IPS-18c (cell line): ENCODE results near the gene ALPP.
"Not testable (repeated sequence)": the region's sequence is repeated elsewhere in the genome, so short reads cannot be mapped to it uniquely, and the experiment has no call there.

Experiments
- H3K4me3 ChIP-seq: 2 replicates; pipeline ENCODE4 v1.7.0; 2013; ENCODE audit warnings: low read depth, mild to moderate bottlenecking, low read length, moderate library complexity; ENCODE audit not compliant: insufficient read depth
- H3K9me3 ChIP-seq: one replicate; pipeline ENCODE4 v1.6.1; 2013; ENCODE audit warnings: mild to moderate bottlenecking, low read length, moderate library complexity; ENCODE audit not compliant: control insufficient read depth, insufficient read depth

The ALPP gene

GRCh38 chr2:232421189-232421785, 42.7 kb downstream of the ALPP start:
- H3K4me3 ChIP-seq: peak overlapping the region; percentile 82

GRCh38 chr2:232422051-232422450, 43.5 kb downstream of the ALPP start:
- H3K9me3 ChIP-seq: no peaks in the 10 kb centered on the region
- no peak overlapping the region for H3K4me3 ChIP-seq

More at GRCh38 chr2:232421189-232421785, 42.7 kb downstream of the ALPP start:
- no peaks in the 10 kb centered on the region for H3K9me3 ChIP-seq

GRCh38 chr2:232422996-232423395, 44.4 kb downstream of the ALPP start:
- 0 out of 2 replicates have a peak overlapping the region, but pooled peaks have one; percentile 24 for H3K4me3 ChIP-seq
- H3K9me3 ChIP-seq: not testable (repeated sequence)

GRCh38 chr2:232423407-232423806, 44.9 kb downstream of the ALPP start:
- 0 out of 2 replicates have a peak overlapping the region, but pooled peaks have one; percentile 24 for H3K4me3 ChIP-seq

GRCh38 chr2:232431705-232432590, 53.4 kb downstream of the ALPP start:
- H3K9me3 ChIP-seq: no peaks in the 10 kb centered on the region
- no peak overlapping the region for H3K4me3 ChIP-seq

More at GRCh38 chr2:232423407-232423806, 44.9 kb downstream of the ALPP start:
- not testable (repeated sequence) for H3K9me3 ChIP-seq
